GM21367 (cell line): Measurements from ENCODE around the gene CA10.

Experiments
- ATAC-seq: cut with Tn5 transposase; IDR thresholded peaks from one replicate; pipeline ENCODE4 v1.9.1; 2021; ENCODE audit not compliant: unreplicated experiment

The CA10 gene

DNA sequence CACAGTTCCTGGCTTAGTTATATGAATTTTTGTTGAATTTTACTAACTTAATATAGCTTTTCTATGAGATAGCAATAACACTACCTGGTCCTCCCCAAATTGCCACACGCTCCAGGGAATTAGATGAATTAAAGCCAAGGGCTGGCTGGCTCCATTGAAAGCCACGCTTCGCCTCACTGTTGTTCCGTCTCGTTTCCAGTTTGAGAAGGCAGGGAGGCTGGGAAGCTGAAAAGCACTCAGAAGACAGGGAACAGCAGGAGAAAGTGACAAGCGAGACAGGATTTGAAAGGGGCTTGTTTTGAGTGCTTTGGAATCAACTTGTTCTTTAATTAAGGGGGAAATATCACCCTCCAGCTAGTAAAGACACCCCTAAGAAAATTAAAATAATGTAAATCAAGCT is 425.3 kb downstream of the CA10 start:
- ATAC-seq = no peak

DNA sequence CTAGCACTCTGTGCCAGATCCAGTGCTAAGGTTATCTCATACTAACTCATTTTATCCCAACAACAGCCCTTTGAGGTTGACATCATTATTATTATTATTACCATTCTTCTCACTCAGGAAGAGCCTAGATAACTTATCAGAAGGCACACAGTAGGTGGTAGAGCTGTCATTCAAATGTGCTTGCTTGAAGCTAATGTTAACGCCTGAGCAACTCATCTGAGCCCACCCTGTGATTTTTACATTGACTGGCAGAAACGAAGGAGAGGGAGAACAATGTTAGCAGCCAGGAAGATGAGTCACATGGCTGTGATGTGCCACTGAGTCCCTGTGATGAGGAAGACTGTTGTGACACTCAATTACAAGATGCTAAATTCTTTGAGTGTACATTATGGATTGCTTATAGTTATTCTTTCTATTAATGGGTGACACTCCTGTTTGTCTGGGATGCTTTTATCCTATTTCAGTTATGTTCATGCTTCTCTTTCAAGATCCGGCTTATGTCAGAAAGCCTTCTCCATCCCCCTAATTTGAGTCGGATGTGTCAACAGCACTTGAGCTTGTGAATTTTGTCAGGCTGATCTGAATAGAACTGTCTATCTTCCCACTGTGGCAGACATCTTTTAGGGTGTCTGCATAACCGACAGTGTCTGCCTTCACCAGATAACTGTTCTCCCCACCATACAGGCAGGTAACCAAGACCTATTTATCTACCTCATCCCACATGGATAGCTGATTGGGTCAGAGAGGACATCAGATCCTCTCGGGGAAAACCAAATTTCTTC is 426.4 kb downstream of the CA10 start:
- no peak for ATAC-seq

- no peak for ATAC-seq
Measured at GRCh38 chr17:51730303-51731050, 428.0 kb downstream of the CA10 start.

DNA sequence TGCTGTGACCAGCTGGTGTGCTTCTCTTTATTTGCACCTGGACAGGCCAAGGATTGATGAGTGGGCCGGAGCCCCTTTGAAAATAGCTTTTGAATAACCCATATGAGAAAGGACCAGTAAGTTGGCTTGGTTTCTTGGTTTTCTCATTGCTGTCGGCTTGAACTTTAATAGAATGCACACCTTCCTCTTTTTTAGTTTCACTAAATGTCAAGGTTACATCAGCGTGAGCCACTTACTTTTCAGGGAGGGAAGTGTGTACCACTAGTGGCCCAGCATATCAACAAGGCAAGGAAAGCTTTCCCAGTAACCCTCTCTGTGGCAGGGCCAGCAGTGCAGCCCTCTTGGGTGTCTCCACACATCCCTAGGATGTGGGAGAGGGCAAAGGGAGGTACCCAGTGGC is 433.3 kb downstream of the CA10 start:
- ATAC-seq = peak; percentile 51

DNA sequence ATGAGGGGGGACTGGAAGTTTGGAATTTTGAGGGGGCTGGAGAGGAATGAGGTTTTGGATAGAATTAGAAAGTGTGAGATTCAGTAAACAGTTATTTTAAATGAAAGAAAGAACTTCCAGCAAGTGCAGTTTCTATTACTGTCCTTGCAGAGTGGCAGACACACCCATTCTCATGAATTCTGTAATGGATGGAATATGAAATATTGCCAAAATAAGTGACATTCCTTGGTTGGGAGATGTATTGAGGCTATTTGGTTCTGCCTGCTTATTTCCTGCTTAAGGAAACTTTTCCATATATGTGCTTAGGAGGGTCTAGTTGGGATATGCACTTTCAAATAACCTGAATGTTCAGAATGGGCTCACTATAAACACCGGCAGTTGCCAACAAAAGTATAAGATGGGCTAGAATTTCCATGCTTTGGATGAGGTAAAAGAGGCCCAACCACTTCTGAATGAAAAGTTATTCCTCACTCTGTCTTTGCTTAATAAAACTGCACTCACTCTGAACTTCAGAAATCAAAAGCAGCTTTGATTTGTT is 434.4 kb downstream of the CA10 start:
- ATAC-seq = no peak

DNA sequence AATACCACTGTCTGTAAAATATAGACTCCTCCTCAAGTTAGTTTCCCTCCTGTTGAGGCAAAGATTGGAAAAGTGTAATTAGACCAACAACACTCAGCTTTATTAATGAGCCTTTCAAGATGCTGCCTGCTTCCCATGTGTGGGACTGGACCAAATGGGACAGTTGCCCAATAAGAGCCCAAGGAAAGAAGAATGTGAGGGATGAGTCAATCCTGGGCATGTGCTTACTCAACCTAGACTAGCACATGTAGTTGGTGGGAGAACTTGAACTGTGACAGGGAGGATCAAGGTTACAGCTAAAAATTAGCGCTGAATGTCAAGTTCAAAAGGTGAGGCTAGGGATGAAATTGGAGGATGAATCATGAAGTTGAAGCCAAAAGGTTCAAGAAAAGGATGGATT is 435.5 kb downstream of the CA10 start:
- no peak for ATAC-seq

DNA sequence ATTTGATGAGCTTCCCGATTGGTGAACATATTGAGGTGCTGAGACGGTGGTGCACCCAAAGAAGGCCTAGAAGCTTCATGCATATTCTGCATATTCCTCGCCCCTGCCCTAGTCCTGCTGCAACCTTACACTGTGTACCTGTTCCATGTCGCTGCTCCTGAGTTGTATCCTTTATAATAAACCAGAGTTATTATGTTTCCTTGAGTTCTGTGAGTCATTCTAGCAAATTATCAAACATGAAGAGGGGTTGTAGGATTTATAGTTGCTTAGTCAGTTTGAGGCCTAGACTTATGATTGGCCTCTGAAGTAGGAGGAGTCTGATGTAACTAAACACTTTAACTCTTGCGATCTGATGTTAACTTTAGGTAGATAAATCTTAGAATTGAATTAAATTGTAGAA is 436.8 kb downstream of the CA10 start:
- ATAC-seq = no peak

DNA sequence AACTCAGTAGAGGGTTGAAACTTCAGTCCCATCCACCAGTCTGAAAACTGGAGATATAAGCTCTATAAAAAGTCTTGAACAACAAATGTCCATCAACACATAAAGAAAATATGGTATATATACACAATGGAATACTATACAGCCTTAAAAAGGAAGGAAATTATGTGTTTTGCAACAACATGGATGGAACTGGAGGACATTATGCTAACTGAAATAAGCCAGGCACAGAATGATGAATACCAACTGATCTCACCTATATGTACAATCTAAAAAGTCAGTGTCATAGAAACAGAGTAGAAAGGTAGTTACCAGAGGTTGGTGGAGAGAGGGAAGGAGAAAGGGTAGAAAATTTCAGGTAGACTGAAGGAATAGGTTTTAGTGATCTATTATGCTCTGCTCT is 438.1 kb downstream of the CA10 start:
- ATAC-seq = no peak

DNA sequence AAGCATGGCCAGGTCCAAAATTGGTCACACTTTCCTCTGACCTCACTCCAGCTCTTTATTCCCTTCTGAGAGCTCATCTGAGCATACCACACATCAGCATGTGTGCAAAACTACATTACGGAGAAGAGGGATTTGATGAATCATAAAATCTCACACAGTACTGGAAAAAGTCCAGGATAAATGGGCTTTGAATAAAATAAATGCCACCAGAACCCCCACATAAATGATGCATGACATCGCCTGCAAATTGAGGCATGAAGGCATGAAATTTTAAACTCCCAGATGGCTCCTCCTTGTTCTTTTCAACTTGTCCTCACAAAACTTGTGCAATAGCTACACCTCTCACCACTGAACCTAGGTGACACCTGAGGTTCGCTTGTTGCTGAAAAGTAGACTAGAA is 439.5 kb downstream of the CA10 start:
- no peak for ATAC-seq

DNA sequence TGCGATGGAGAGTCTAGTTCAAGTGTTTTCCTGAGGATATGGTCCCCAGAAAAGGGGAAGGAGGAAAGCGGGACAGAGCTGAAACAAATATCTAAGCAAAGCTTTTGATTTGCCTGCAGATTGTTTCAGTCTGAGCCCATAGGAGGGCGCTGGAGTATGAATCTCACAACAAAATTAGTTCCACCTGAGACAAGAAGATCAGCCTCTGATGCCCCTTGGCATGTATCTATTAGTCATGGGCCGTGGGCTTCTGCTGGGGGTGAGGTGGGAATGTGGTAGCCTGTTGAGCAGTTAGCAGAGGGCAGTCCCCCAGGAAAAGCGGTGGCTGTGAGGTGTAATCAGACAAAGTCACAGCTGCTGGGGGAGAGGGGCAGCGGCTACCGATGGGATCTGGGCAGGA is 446.9 kb downstream of the CA10 start:
- ATAC-seq = no peak

DNA sequence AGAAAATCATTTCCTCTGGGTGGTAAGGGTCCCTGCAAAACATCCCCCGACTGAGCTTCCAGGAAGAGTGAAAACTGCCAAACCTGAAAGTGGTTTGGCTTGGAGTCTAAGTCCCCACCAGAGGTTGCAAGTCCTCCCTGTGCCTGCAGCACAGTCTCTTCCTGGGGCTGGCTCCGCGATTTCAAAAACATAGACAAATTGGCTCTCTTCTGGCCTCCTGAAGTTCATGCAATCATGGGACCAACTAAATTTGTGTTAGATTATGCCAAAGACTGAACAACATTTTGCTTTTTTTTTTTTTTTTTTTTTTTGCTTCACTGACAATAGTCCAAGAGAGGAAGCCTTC is 447.9 kb downstream of the CA10 start:
- ATAC-seq = no peak

- no peak for ATAC-seq
Measured at GRCh38 chr17:51709694-51710633, 448.6 kb downstream of the CA10 start.

GRCh38 chr17:51707216-51707615 is 451.3 kb downstream of the CA10 start:
- no peak for ATAC-seq

DNA sequence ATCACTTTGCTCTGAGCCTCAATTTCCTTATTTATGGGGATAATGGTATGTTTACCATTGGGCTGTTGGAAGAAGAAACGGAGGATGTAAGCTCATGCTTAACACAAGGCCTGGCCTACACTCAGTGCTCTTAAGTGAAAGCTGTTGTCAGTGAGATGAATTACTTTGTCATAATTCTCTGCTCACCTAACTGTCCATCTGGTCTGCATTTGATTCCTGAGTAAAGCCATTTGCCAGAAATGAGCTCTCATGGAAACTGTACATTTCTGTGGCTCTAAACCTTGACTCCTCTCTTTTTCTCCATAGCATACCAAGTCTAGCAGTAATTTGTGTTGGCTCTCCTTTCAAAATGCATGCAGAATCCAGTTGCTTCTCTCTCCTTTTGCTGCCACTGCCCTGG is 452.4 kb downstream of the CA10 start:
- ATAC-seq = no peak

DNA sequence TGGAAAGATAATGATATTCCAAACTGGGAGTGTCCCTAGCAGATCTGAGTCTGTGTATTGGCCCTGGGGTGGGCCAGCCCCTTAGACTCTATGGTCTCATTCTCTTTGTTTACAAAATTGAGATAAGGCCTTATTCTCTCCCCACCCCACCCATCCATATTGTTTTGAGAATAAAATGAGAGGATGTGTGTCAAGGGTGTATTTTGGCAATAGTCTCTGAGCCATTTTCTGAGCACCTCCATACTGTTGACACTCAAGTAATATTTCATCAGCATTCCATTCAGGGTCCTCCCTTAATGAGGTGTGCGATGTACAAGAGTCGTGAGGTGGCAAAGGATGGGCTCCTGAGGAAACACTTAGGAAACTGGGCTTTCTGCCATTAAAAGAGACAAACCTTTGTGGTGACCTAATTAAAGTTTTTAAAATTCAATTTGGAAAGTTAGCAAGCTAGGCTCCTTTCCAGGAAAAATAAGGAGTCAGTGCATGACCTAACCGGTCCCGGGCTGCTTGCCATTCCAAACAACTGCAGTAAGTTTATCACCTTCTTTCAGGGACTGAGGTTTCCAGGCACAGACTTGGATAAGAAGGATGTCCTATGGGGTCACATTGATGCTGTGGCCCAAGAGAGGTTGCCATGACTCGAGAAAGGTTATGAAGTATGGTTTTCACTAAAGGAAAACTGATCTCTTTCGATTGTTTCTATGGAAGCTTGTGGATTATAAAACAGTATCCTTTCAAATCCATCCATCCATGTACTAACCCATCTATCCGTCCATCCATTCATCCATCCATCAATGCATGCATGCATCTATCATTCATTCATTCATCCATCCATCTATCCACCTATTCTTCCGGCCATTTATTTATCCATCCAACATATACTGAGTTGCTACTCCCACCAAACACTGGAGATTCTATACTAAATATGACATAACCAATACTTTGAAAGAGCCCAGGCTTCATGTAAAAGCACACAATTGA is 454.9 kb downstream of the CA10 start:
- no peak for ATAC-seq

- no peak for ATAC-seq
Measured at GRCh38 chr17:51702963-51703360, 455.6 kb downstream of the CA10 start.

DNA sequence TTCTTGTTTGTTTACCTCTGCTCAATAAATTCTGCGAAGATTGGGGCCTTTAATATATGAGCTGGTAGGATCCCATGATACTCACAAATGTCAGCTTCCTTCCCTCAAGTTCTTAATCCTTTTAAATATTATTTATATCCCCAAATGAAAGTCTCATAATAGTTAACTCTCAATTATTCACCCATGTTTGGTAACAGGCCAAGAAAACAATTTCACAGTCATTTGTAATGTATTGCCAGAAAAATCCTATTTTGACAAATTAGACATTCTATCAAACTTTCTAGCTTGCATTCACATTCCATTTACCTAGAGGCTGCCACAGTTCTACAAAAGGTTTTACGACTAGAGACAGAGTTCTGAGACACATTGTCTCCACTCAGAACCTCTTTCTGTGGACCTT is 457.0 kb downstream of the CA10 start:
- no peak for ATAC-seq

- ATAC-seq = no peak
Measured at GRCh38 chr17:51700011-51700760, 458.3 kb downstream of the CA10 start.

- no peak for ATAC-seq
Measured at GRCh38 chr17:51699303-51699702, 459.2 kb downstream of the CA10 start.
